Activated gamma-delta T cell (primary cell): ENCODE measurements around the gene KAT7.

Experiments
- DNase-seq: peaks from one replicate; lab custom pipeline; 2025; lab: John Stamatoyannopoulos, UW

The KAT7 gene

DNA sequence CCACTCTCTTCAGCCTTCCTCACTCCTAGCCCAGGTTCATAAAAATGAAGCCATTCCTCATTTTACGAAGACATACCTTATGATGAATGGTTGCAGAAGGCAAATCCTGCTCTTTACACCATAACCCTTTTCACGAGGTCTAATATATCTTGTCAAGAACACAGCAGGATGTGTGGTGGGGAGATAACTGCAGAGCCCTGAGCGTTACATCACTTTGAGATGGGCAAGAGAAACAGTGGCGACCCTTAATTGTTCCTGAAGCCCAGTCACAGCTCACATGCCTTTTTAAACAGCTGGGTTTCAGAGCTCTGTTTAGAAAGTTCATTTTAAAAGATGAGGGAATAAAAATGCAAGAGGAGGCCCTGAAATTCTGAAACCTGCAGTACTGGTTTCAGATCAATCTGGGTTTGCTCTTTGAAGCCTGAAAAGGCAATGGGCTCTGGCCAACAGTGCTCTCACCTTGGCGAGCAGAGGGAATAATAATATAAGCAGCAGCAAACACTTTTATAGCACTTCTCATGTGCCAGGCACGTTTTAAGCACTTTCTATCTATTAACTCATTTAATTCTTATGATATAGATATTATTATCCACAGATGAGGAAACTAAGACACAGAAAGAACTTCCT, 27.4 kb upstream of the KAT7 start:
- no peak for DNase-seq

DNA sequence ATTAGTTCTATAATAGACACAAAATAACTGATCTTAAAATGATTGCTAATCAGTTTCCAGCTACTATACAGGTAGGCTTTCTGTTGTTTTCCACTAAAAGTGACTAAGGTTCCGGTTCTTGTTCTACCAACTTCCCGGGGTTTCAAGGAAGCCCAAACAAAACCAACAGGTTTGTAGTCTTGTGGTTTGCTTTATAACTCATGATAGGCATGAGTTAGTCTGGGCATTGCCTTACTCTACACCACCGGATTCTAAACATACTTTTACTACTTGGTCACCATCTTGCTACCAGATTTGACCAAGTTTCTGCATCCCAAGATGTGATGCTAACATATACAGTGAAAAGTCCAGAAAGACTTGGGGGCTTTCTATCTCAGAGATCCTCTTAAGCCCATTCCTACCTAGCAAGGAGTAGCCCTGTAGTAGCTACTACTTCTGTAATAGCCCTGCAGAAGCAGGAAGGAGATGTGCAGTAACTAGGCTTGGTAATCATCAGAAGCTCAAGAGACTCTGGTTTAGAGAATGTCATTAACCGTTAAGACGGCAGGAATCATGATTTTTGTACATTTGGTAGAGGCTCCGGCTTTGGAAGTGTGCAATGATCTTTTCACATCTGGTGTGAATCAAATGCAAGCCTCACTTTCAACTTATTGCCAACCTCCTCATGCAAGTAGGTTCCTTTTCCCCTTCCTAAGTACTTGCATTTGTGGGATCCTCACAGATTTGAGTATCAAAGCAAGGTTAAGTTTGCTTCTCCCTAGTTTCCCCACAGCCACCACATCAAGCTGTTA, 26.1 kb upstream of the KAT7 start:
- DNase-seq: no peak

DNA sequence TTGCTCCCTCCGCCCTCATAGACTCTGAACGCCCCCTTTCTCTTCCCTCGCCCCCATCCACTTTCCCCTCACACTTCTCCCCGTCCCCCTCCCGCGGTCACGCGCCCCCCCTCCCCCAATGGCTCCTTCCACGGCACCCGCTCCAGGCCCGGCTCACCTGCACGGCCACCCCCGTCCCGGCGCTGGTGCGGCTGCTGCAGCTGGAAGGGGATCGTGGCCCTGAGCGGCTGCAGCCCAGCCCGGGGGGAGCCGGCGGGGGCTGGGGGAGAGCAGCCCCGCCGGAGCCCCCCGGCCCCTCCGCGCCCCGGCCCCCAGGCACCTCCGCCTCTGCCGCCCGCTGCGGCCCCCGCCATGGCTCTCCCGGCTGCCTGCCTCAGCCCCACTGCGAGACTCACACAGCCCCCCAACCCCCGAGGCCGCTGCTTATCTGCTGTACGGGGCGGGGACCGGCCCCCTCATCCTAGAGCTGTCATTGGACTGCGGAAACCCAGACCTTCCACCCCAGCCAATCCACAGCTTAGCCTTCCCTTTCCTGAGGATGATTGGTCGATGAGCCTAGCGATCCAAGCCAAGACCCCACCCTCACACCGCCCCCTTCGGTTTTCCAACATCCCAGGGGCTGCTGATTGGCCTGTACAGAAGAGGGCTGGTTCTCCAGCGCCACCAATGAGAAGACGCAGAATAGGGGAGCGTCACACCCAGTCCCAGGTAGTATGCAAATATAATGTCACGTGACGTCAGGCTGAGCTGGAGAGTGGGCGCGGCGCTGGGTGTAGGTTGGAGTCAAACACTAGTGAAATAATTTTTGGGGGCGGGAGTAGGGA, 24.5 kb upstream of the KAT7 start, which contains the start of gene FAM117A:
Gene FAM117A, minus strand, starts transcription at position 397 of the 824 bp plus-strand sequence. Its CDS starts 44 bp downstream, at position 353.
- peak; percentile 76 for DNase-seq

DNA sequence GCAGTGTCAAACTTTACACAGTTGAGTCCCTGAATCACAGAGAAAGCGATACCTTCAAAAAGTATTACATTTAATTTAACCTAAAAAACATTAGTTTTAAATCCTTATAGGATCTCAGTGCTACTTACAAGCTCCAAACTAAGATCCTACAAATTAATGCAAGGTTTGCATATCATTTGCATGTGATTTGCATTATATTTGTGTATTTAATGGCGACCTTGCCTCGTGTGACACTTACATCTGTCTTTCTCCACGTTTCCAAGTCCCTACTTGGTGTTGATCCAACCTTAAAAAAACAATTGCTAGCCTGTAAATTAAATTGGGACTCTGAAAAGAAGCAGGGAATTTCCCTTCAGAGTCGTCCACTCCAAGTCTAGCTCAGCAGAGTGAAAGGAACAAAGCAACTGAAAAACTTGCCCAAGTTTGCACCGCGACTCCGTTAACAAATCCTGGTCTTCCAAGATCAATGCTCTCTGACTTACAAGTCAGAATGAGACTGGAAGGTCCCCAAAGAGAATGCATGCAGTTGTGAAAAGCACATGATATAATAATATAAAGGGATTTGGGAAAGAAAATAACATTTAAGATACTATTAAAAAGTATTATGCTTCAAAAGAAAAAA, 23.8 kb upstream of the KAT7 start:
- no peak for DNase-seq

DNA sequence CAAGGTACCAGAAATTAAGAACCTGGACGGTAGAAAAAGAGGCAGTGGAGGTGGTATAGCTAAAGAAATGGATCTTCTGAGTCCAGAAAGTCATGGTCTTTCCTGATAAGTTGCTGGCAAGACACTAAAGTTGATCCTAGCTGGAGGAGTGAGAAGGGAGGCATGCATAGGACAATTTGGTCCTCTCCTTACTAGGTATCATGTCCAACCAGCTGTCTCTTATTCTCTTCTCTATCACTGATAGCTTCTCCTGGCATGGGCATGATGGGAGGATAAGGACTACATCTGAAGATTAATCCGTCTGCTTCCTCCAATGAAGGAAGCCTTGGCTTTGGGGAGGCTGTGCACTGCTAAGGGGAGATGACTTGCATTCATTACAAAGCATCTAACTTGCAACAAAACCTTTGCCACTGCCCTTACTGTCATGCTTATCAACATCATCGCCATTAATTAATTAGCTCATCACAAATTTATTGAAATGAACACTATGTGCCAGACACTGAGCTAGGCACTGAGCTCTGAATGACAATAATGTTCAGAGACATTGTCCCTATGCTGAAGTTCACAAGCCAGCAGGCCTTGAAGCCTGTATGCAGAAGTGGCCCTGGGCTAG, 21.5 kb upstream of the KAT7 start:
- no peak for DNase-seq

DNA sequence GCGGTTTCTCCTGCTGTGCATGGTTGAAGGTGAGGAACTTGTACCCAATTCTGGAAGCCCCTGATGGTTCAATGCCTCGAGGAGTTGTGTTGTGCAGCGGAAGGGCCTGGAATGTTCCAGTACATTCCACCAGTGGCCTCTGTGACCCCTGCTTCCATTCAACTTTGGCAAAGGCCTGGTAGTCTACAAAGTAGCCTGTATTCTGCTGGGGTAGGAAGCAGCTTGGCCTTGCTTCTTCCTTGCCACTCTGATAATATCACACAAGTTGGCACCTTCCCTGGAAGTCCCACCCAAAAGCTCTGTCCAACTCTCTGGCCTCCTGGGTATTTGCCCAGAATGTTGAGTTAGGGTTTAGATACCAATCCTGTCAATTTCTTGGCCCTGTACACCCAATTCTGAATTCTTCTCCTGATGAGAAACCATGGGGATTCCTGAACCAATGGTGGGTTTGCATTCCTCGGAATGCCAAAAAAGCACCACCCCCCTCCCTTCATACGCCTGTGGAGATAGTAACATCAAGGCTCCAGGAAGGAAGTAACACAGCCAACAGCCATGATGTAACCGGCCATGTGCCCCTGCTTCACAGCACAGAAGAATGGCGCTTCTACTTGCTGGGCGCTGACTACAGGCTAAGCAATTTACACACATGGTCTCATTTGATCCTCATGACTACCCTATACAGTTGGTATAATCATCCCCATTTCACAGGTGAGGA, 12.8 kb upstream of the KAT7 start:
- DNase-seq: no peak

DNA sequence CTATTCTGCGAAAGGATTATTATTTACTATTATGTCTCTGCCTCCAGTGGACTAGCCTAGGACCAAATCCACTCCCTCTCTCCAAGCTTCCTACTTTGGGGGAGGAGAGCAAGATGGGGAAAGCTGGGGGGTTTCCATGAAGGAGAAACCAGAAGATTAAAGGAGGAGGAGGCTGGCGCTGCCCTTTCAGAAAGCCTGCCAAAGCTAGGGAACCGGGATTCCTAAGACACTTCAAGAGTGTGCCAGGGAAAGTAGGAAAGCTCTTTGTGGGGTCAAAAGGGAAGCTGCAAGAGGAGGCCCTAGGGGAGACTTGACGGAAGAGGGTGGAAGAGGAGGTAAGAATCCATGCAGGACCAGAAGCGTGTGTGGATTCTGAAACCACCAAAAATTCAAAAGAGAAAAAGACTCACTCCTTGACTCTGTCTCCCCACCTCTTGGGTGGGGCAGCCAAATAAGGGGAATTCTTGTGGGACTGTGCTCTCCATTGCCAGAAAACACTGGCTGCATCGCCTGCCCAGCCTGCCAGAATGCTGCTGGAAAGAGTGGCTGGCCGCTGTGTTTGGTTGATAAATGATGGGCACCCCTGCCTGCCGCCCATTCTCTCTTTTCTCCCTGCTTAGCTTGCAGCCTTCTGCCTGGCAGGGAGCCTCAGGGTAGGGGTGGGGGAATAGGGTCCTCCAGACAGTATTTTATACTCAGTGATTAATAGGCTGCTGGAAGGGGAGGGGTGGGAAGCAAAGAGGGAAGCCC, 11.8 kb upstream of the KAT7 start:
- DNase-seq: no peak

DNA sequence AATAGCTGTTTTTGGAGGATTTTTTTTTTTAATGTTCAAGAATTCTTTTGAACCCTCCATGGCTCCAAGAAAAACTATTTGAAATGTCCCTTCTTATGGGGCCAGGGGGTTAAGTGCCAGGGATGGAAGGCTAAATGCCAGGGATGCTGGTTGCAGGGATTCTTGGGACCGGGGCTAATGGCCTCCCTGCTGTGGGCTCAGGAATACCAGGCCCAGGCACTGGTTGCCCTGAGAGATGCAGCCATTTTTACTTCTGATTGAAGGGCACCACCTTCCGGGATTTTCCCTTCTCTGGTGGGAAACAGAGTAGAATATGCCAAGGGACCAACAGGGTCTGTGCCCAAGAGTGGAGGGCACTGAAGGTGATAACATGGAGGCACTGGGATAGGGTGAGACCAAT, 10.9 kb upstream of the KAT7 start:
- no peak for DNase-seq

DNA sequence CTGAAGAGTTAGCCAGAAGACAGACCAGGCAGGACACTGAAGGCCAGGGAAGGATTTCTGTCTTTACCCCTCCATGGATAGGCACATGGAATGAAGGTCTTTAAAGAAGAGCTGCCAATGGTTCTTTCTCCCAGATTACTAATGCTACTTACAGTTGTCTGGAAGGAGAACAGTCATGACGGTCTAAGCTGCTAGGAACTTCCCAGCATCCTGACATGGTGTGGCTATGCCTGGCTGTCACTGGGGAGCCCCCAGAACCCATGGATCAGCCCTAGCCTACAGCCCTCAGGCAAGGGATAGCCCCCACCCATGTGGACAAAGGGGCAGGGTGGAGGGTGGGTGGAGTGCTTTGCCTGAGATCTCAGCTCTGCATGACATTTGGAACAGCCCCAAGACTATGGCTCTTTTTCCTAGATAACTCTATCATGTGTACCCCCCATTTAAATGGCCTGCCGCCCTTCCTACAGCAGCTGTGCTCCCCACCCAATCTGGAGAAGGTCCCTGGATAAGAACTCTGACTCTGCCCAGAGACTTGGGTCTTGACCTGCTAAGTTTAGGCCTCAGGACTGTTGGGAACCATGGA, 9.2 kb upstream of the KAT7 start:
- no peak for DNase-seq

DNA sequence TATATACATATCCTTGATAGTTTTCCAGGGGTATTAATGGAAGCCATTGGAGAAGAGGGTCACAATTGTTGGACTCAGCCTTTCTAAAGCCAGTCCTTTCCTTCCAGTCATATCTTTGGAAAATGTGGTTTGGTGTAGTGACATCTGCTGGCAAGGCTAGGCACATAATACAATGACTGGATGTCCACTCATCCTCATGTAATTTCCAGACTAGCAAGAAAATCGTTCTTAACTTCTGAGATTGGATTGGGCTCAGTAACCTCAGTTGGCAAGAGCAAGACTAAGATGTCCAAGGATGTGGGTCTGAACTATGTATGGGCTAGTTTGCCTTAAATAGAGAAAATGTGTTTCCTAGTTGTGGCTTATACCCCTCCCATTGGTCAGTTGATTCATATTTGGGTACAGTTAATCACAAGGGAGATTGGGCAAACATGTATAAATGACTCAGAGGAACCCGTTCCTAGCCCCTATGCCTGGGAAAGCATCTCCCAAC, 8.7 kb upstream of the KAT7 start:
- DNase-seq: no peak

DNA sequence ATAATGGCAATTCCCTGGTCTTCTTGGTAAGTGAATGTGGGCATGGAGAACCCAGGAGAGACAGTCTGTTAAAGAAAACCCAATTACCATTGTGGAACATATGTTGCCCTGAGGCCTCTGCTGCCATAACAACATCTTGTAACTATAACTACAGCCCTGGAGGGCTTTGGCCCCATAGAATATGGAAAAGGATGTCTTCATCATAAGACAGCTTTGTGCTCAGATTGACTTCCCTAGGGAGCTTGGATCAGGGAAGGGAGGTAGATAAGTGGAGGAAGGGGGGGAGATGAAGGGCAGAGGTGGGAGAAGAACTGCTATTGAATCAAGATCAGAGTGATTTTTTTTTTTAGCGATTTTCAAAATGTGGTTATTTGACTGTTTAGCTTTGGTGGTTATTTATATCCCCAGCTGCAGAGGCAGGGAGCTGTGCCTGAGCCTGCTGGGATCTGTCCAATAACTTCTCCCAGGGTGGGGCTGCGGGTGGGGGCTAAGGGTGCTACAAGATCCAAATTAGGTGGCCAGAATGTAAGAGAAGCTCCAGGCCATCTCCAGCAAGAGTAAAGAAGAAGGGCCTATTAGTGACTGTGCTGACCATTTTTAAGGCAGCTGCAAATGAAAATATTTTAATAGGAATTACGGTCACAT, 5.3 kb upstream of the KAT7 start:
- DNase-seq: no peak

DNA sequence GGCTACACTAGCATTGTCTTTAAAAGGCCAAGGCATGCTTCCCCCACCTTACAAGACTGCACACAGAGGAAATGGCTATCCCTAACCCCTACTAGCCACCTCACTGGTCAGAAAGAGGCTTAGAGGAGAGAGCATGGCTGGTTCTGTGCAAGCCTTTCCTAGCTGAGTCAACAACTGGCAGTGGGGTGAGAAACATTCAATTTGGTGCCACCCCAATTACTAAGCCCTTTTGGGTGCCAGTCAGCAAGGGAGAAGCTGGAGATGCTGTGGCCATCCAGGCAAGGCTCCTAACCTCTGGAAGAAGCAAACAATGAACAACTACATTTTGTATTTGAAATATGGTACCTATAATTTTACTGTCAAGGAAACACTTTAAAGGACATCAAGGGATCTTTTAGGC, 4.7 kb upstream of the KAT7 start:
- no peak for DNase-seq

DNA sequence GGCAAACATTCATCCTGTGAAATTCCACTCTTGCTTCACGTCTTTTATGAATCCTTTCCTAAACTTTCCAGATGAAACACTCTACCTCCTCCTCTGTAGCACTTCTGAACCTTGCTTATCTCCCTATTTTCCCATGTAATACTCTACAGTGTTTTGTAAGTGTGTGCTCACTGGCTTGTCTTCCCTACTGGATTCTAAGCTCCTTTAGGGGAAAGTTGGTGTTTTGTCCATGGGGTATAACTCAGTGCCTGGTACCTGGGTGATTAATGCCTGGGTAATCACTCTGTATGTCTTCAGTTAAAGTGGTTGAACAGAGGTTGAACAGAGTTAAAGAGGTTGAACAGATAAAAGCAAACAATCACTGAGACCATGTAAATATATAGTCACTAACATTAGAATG, 3.8 kb upstream of the KAT7 start:
- DNase-seq: no peak

DNA sequence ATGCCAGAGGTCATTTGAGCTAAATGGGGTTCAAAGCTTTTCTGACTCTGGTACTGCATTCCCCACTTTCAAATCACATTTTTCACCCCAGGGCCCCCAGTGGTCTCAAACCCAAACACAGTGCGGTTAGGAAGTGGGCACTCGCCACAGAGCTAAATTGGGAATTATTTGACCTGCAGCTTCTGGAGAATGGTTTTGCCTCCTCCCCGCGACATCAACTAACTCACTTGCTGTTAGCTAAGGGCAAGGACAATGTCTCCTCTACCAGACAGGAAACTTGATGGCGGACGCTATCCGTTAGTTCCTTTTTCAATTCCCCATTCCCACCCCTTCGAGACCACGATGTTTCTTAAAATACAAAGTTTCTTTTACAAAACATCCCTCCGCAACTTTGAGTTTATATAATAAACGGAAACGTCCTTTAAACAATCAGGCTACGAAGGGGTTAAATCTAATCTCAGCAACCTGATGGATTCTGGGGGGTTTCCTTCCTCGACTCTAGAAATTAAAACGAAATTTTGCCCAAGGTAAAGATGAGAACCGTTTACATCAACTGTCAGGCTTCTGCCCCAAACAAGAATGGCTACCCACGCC, 500 bp upstream of the KAT7 start:
- DNase-seq: no peak

DNA sequence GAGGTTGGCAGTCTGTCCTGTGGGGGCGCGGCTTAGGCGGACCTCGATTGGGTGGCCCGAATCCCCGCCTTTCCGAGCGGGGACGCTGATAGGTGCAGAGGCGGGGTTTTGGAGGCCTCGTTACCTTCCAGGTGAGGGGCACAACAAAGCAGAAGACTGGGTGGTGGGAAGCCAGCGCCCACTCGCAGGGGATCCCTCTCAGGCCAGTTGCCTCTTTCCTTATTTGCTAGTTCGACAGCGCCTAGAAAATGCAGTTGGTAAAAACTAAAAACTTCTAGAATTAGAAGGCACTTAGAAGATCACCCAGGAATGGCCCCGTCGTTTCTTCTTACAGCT, 730 bp downstream of the KAT7 start:
- no peak for DNase-seq

DNA sequence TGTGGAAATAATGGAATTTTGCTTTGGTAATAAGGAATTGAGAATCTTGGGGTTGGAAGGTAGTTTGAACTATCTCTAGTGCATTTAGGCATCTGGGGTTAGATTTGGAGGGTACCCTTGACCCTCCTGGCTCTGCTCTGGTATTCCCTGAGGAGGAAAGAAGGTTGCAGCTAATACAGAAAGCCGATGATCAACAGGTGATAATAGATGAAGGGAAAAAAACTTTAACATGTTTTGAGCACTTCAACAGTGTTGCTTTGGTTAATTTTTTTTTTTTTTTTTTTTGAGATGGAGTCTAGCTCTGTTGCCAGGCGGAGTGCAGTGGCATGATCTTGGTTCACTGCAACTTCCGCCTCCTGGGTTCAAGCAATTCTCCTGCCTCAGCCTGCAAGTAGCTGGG, 4.8 kb downstream of the KAT7 start:
- no peak for DNase-seq

DNA sequence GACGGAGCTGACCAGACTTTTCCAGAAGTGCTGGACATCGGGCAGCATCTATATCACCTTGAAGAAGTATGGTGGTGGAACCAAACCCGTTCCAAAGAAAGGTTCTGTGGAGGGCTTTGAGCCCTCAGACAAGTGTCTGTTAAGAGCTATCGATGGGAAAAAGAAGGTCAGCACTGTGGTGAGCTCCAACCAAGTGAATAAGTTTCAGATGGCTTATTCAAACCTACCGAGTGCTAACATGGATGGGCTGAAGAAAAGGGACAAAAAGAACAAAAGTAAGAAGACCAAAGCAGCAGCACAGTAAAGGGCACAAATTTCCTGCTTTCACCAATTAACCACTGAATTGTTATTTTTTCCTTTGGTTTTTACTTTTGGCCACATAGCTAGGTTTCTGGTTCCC, 6.9 kb downstream of the KAT7 start:
- no peak for DNase-seq

DNA sequence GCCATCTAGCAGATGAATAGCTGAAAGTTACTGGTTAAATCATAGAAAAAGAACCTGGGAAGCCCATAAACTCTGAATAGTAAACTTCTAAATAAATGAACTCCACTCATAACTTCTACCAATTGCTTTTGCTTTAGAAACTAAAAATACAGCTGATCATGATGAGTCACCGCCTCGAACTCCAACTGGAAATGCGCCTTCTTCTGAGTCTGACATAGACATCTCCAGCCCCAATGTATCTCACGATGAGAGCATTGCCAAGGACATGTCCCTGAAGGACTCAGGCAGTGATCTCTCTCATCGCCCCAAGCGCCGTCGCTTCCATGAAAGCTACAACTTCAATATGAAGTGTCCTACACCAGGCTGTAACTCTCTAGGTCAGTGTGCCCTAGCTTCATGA, 9.7 kb downstream of the KAT7 start:
- DNase-seq: no peak

DNA sequence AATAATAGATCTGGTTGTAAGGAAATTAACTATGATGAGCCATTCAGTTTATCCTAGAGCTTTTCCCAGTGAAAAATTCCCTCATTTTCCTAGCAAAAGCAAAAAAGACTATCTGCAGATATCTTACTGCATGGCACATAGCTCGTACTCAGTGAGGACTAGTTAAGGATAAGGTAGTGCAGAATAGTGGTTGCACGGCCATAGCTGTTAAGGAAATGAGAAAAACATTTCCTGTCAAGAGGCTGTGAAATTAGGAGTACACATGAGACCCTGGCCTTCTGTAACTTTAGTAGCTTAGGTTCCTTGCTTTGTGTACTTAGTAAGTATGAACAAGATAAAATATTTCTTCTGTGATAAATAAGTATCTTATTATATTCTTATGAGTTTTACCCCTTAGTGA, 10.3 kb downstream of the KAT7 start:
- no peak for DNase-seq
